Body of pancreas (tissue), 4 donors: Measurements from ENCODE around the gene ACOX3. TPM values are rescaled to one million over a fixed set of nuclear protein-coding genes. Genes with fewer than 3 reads are reported as not detected.

Source experiments
- ATAC-seq: fragments of 150-250 bp; one replicate; pipeline ENCODE4 v1.9.1; 2016
- DNase-seq, 4 donors: peaks; one replicate each; pipeline ENCODE4 v3.0.0-alpha.2; 2019
- H3K27ac ChIP-seq, 4 donors: fragments of 200-600 bp; sonication (generic); 1 replicate in 3 of 4; 2 replicates in 1 of 4; pipeline versions ENCODE4 v1.5.1 to v1.6.1; 2016 to 2019; ENCODE audit warnings: mild to moderate bottlenecking in 1 of 4, mixed read lengths in 1 of 4, moderate library complexity in 1 of 4
- H3K27me3 ChIP-seq, 2 donors: fragments of 200-600 bp; sonication (generic); one replicate each; pipeline ENCODE4 v1.6.0; 2016; ENCODE audit warnings: mild to moderate bottlenecking in 1 of 2
- H3K36me3 ChIP-seq, 2 donors: fragments of 200-600 bp; sonication (generic); replicated peaks in 1 of 2; 2 replicates each; pipeline ENCODE4 v1.5.1; 2016; ENCODE audit warnings: low read depth in 2 of 2; ENCODE audit not compliant: insufficient read depth in 1 of 2
- H3K4me1 ChIP-seq: fragments of 200-600 bp; sonication (generic); one replicate; pipeline ENCODE4 v1.6.0; 2016
- H3K4me3 ChIP-seq, 2 donors: fragments of 200-600 bp; sonication (generic); 1 replicate in 1 of 2; 2 replicates in 1 of 2; pipeline ENCODE4 v1.5.1; 2016 to 2019
- H3K9me3 ChIP-seq, 3 donors: fragments of 200-600 bp; sonication (generic); 1 replicate in 2 of 3; 2 replicates in 1 of 3; pipeline ENCODE4 v1.5.1; 2016
- CTCF ChIP-seq, 7 experiments: fragments of 450-650 bp in 4 of 7; fragments of 200-600 bp in 3 of 7; sonication (generic) in 3 of 7; IDR thresholded peaks; one replicate each; pipeline ENCODE4 v1.5.1; 2016 to 2019; ENCODE audit warnings: antibody characterized with exemption in 7 of 7
- POLR2A ChIP-seq, 3 donors: fragments of 450-650 bp; IDR thresholded peaks; one replicate each; pipeline ENCODE4 v1.6.1; 2016; ENCODE audit warnings: antibody characterized with exemption in 3 of 3, mild to moderate bottlenecking in 2 of 3
- WGBS, 2 donors: methylation state at CpG; one replicate each; pipeline ENCODE4 v1.1.5; 2017; 5-methylcytosine and 5-hydroxymethylcytosine counted together
- intact Hi-C: fragments of 100-400 bp; cut with DNase I; formaldehyde crosslinking; loops from one replicate; pipeline ENCODE4 v1.15.1; 2023
- total RNA-seq, 2 donors: library from RNA; depleted of rRNA; stranded (reverse); fragments of >200 nt; gene quantifications; one replicate each; pipeline ENCODE4 v1.1.0, GENCODE V29; 2016

ACOX3 gene
- total RNA-seq, 2 donors from 2014 or later: 18.4 to 23.4 TPM

GRCh38 chr4:8411351-8412180, 29.0 kb downstream of the ACOX3 start:
- no peak for ATAC-seq
- 87 to 92% methylated on average over 13 of the region's 13 CpGs for WGBS, 2 donors
- H3K27ac ChIP-seq: no peak overlapping the region
- no peak overlapping the region for H3K4me3 ChIP-seq
- DNase-seq: no peak
- no peaks in the 10 kb centered on the region for H3K27me3 ChIP-seq
- intact Hi-C loops: no loop called here
- no peaks in the 10 kb centered on the region for H3K9me3 ChIP-seq
- H3K4me1 ChIP-seq: no peaks in the 10 kb centered on the region
- peaks cover 0 to 10% of the 10 kb centered on the region in 2 donors for H3K36me3 ChIP-seq
- TF ChIP-seq CTCF (IDR thresholded peaks at IDR 0.05): no peak
- TF ChIP-seq POLR2A (IDR thresholded peaks at IDR 0.05): no peak

GRCh38 chr4:8410641-8411271, 29.8 kb downstream of the ACOX3 start:
- ATAC-seq (no peak), DNase-seq (peak in 2 of 4 donors; percentile 31 to 43)
- intact Hi-C loops: no loop called here
- Histone ChIP-seq H3K4me3 (no peak overlapping the region), H3K4me1 (no peaks in the 10 kb centered on the region), H3K27ac (no peak overlapping the region), H3K9me3 (no peaks in the 10 kb centered on the region), H3K36me3 (peaks cover 2 to 10% of the 10 kb centered on the region in 2 donors), H3K27me3 (no peaks in the 10 kb centered on the region)
- TF ChIP-seq CTCF (IDR thresholded peaks at IDR 0.05): no peak
- no peak for TF ChIP-seq POLR2A (IDR thresholded peaks at IDR 0.05)
- WGBS, 2 donors: 87 to 88% methylated on average over 26 of the region's 26 CpGs

GRCh38 chr4:8410066-8410625, 30.4 kb downstream of the ACOX3 start:
- Histone ChIP-seq H3K4me3 (no peak overlapping the region), H3K27ac (no peak overlapping the region), H3K36me3 (peaks cover 5 to 13% of the 10 kb centered on the region in 2 donors), H3K9me3 (no peaks in the 10 kb centered on the region), H3K27me3 (no peaks in the 10 kb centered on the region), H3K4me1 (no peaks in the 10 kb centered on the region)
- TF ChIP-seq CTCF (IDR thresholded peaks at IDR 0.05) (no peak), POLR2A (IDR thresholded peaks at IDR 0.05) (no peak)
- ATAC-seq (no peak), DNase-seq (no peak)
- intact Hi-C loops: no loop called here
- 82 to 89% methylated on average over 9 of the region's 9 CpGs for WGBS, 2 donors

- ATAC-seq (peak; percentile 27), DNase-seq (peak in 1 of 4 donors; percentile 39)
- no peaks in the 10 kb centered on the region for H3K27me3 ChIP-seq
- H3K9me3 ChIP-seq: no peaks in the 10 kb centered on the region
- H3K4me1 ChIP-seq: no peaks in the 10 kb centered on the region
- peaks cover 5 to 14% of the 10 kb centered on the region in 2 donors for H3K36me3 ChIP-seq
- intact Hi-C loops: loop anchor here (10.0 kb wide), 2 partner anchors 165 to 235 kb away; no protein-coding TSS in a partner anchor
- no peak overlapping the region for H3K27ac ChIP-seq
- 73 to 82% methylated on average over 13 to 17 of the region's 17 CpGs for WGBS, 2 donors
- TF ChIP-seq POLR2A (IDR thresholded peaks at IDR 0.05) (no peak), CTCF (IDR thresholded peaks at IDR 0.05) (no peak)
- H3K4me3 ChIP-seq: no peak overlapping the region
Observed at GRCh38 chr4:8409264-8410065, 31.1 kb downstream of the ACOX3 start.
